ENCODE data around the gene GFOD1. TPM values are rescaled to one million over a fixed set of nuclear protein-coding genes. Genes with fewer than 3 reads are reported as not detected.

The GFOD1 gene
- total RNA-seq, 1 experiment from 2014 or later: 0.62 TPM

GRCh38 chr6:13405961-13406477 is 81.4 kb downstream of the GFOD1 start:
- POLR2A ChIA-PET: interaction anchor here (0.7 kb wide), 1 partner anchor 38 kb away, joined by 3 read pairs; no protein-coding TSS in a partner anchor
- H3K27me3 ChIP-seq (ENCODE audit: control insufficient read depth, insufficient read depth, low read length): 0 out of 2 replicates have a peak, but pooled peaks cover 2% of the 10 kb centered on the region
- H3K4me1 ChIP-seq (ENCODE audit: control insufficient read depth, insufficient read depth, low read length): no peaks in the 10 kb centered on the region
- no peak overlapping the region for H3K4me3 ChIP-seq (ENCODE audit: low read depth in 2 of 2, low read length in 2 of 2)
- in situ Hi-C loops (cut with HindIII; ENCODE audit: low pct_unique_long_range_greater_than_20kb, low sequenced_read_pairs) (no loop called here), intact Hi-C loops (cut with micrococcal nuclease; ENCODE audit: unreplicated experiment) (no loop called here)
- CTCF ChIA-PET: no interaction called here
- TF ChIP-seq REST (IDR thresholded peaks at IDR 0.05; ENCODE audit: insufficient read depth in 1 of 2, low read depth in 2 of 2, low read length in 1 of 2) (no peak), SIN3A (IDR thresholded peaks at IDR 0.05; ENCODE audit: borderline replicate concordance, insufficient read depth, low read depth, low read length) (no peak), POLR2AphosphoS5 (IDR thresholded peaks at IDR 0.05; ENCODE audit: low read depth, low read length) (no peak), CTCF (IDR thresholded peaks at IDR 0.05) (no peak), TCF7L2 (IDR thresholded peaks at IDR 0.05; ENCODE audit: low read depth, low read length) (no peak)
- no peaks in the 10 kb centered on the region for H3K9me3 ChIP-seq (ENCODE audit: control insufficient read depth, insufficient read depth, low read depth, low read length)
- no peaks in the 10 kb centered on the region for H3K36me3 ChIP-seq (ENCODE audit: control insufficient read depth, insufficient read depth, low read length)
- H3K27ac ChIP-seq (ENCODE audit: low read length): no peak overlapping the region
- ATAC-seq: no peak
- BruUV-seq (replicated peaks): no TSS peak
- DNase-seq (ENCODE audit: low read depth, low spot score): no peak

- intact Hi-C loops (cut with micrococcal nuclease; ENCODE audit: unreplicated experiment): no loop called here
- Histone ChIP-seq H3K27me3 (ENCODE audit: control insufficient read depth, insufficient read depth, low read length) (0 out of 2 replicates have a peak, but pooled peaks cover 2% of the 10 kb centered on the region), H3K36me3 (ENCODE audit: control insufficient read depth, insufficient read depth, low read length) (no peaks in the 10 kb centered on the region), H3K4me3 (ENCODE audit: low read depth in 2 of 2, low read length in 2 of 2) (no peak overlapping the region), H3K4me1 (ENCODE audit: control insufficient read depth, insufficient read depth, low read length) (no peaks in the 10 kb centered on the region), H3K27ac (ENCODE audit: low read length) (no peak overlapping the region), H3K9me3 (ENCODE audit: control insufficient read depth, insufficient read depth, low read depth, low read length) (no peaks in the 10 kb centered on the region)
- POLR2A ChIA-PET: no interaction called here
- no peak for TF ChIP-seq TCF7L2 (IDR thresholded peaks at IDR 0.05; ENCODE audit: low read depth, low read length)
- TF ChIP-seq CTCF (IDR thresholded peaks at IDR 0.05): no peak
- TF ChIP-seq REST (IDR thresholded peaks at IDR 0.05; ENCODE audit: insufficient read depth in 1 of 2, low read depth in 2 of 2, low read length in 1 of 2): no peak
- no peak for TF ChIP-seq SIN3A (IDR thresholded peaks at IDR 0.05; ENCODE audit: borderline replicate concordance, insufficient read depth, low read depth, low read length)
- TF ChIP-seq POLR2AphosphoS5 (IDR thresholded peaks at IDR 0.05; ENCODE audit: low read depth, low read length): no peak
- no TSS peak for BruUV-seq (replicated peaks)
- in situ Hi-C loops (cut with HindIII; ENCODE audit: low pct_unique_long_range_greater_than_20kb, low sequenced_read_pairs): no loop called here
- DNase-seq (ENCODE audit: low read depth, low spot score) (no peak), ATAC-seq (no peak)
- CTCF ChIA-PET: no interaction called here
Observed at GRCh38 chr6:13404892-13405254, 82.5 kb downstream of the GFOD1 start.

Data from Panc1 (cell line).